ENCODE data around the gene KIAA0825.

KIAA0825 gene

DNA sequence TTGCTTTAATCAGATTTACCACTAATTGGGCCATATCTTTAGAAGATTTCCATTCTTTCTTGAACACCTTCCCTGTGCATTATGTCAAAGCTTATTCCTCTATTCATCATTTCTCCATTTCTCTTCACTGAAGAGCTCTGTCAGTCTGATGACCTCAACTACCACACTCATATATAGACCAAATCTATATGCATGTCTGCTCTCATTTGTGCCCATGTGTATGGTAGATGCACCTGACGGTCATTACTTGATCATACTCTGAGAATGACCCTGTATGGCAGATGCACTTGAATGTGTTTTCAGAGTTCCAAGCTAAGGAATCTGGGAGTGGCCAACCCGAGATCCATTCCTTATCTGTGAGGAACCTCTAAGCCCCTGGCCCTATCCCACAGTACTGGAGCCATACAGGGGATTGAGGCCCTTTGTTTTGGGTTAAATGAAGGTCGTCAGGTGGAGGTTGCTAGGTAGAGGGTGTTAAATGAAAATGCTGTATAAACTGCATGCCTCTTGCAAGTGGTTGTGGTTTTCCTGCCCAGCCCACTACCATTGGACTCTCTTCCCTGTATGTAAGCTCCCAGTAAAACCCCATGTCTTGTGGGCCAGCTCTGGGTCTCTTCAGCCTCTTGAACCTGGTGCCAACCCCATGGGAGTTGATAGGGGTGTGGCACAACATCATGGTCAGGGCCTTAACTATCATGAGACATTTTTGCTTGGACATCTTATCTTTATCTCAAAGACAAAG is 229.5 kb downstream of the KIAA0825 start:
- ChIA-PET POLR2A (ENCODE audit: low non-redundant PET) (no interaction called here), CTCF (interaction anchor here (0.6 kb wide), 1 partner anchor 1459 kb away, joined by 3 read pairs; no protein-coding TSS in a partner anchor)
- DNase-seq (ENCODE audit: low spot score), result no peak
- H3K27ac ChIP-seq, result no peak overlapping the region
- TF ChIP-seq, protein P1, sequence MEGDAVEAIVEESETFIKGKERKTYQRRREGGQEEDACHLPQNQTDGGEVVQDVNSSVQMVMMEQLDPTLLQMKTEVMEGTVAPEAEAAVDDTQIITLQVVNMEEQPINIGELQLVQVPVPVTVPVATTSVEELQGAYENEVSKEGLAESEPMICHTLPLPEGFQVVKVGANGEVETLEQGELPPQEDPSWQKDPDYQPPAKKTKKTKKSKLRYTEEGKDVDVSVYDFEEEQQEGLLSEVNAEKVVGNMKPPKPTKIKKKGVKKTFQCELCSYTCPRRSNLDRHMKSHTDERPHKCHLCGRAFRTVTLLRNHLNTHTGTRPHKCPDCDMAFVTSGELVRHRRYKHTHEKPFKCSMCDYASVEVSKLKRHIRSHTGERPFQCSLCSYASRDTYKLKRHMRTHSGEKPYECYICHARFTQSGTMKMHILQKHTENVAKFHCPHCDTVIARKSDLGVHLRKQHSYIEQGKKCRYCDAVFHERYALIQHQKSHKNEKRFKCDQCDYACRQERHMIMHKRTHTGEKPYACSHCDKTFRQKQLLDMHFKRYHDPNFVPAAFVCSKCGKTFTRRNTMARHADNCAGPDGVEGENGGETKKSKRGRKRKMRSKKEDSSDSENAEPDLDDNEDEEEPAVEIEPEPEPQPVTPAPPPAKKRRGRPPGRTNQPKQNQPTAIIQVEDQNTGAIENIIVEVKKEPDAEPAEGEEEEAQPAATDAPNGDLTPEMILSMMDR (conservative IDR thresholded peaks at IDR 0.05; ENCODE audit: low read depth), result no peak

GRCh38 chr5:94385767-94386166 is 232.6 kb downstream of the KIAA0825 start:
- TF ChIP-seq, protein P1 (conservative IDR thresholded peaks at IDR 0.05; ENCODE audit: low read depth), result no peak
- ChIA-PET POLR2A (ENCODE audit: low non-redundant PET) (no interaction called here), CTCF (interaction anchor here (0.7 kb wide), 1 partner anchor 230 kb away, joined by 3 read pairs; no protein-coding TSS in a partner anchor)
- H3K27ac ChIP-seq, result no peak overlapping the region
- DNase-seq (ENCODE audit: low spot score), result no peak

GRCh38 chr5:94378062-94378461 is 240.3 kb downstream of the KIAA0825 start:
- CTCF ChIA-PET, result interaction anchor here (0.6 kb wide), 1 partner anchor 1640 kb away, joined by 3 read pairs; no protein-coding TSS in a partner anchor
- no peak overlapping the region for H3K27ac ChIP-seq

DNA sequence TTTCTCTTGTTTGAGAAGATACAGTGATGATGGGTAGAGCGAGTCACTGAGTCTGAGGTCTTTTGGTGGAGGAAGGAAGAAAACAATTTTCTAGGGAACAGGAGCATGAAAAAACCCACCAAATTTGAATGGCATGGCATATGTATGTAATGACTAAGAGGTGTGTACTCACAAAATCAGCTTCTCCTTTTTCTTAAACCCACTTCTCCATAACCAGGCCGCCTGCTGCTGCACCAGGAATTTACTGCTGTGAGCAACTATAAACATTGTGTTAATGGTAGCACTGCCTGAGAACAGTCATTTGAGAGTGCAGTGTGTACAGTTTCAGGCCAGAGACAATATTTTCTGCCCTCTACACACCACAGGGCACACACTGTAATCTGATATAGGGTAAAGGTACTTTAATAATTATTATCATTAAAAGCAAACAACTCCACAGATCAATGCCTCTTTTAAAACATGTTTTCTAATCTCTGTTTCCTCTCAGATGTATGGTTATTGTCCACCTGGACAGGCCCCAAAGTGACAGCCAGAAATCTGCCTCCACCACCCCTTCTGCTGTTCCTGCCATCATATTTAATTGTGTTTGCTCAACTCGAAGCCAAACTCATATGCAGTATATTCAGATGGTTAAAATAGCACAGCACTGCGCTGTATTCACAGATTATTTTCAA is 241.6 kb downstream of the KIAA0825 start:
- no peak for DNase-seq (ENCODE audit: low spot score)
- POLR2A ChIA-PET (ENCODE audit: low non-redundant PET), result no interaction called here
- CTCF ChIA-PET, result no interaction called here
- no peak overlapping the region for H3K27ac ChIP-seq
- TF ChIP-seq, protein P1 (conservative IDR thresholded peaks at IDR 0.05; ENCODE audit: low read depth), result no peak

More at GRCh38 chr5:94378062-94378461, 240.3 kb downstream of the KIAA0825 start:
- DNase-seq (ENCODE audit: low spot score), result no peak
- TF ChIP-seq, protein P1 (conservative IDR thresholded peaks at IDR 0.05; ENCODE audit: low read depth), result no peak
- POLR2A ChIA-PET (ENCODE audit: low non-redundant PET), result no interaction called here

DNA sequence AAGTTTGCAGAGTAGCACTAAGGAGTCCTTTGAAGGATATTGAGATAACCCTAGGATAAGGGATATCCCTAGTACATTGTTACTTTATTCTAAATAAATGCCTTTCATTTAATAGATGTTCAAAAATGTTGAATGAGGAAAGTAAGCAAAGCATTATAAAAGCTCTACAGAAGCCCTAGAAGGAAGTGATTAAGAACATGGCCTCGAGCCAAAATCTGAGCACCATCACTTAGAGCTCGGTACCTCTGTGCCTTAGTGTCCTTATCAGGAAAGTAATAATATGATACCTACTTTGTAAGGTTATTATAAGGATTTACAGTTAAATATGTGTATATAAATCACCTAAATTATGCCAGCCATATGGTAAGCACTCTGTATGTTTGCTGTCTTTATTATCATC is 242.6 kb downstream of the KIAA0825 start:
- ChIA-PET CTCF (interaction anchor here (0.6 kb wide), 1 partner anchor 459 kb away, joined by 4 read pairs; no protein-coding TSS in a partner anchor), POLR2A (ENCODE audit: low non-redundant PET) (no interaction called here)
- no peak overlapping the region for H3K27ac ChIP-seq
- TF ChIP-seq, protein P1 (conservative IDR thresholded peaks at IDR 0.05; ENCODE audit: low read depth), result no peak
- DNase-seq (ENCODE audit: low spot score), result no peak

- ChIA-PET POLR2A (ENCODE audit: low non-redundant PET) (no interaction called here), CTCF (no interaction called here)
- TF ChIP-seq, protein P1 (conservative IDR thresholded peaks at IDR 0.05; ENCODE audit: low read depth), result no peak
- no peak for DNase-seq (ENCODE audit: low spot score)
- H3K27ac ChIP-seq, result no peak overlapping the region
These were observed 244.1 kb downstream of the KIAA0825 start for GRCh38 chr5:94374336-94374735.

Measured in RWPE1 (cell line).